Heart left ventricle (tissue), 16 donors: ENCODE results near the gene SNX1. TPM values are rescaled to one million over a fixed set of nuclear protein-coding genes. Genes with fewer than 3 reads are reported as not detected.
A peak's percentile ranks its signal among the peaks of the same experiment; 100 is the strongest.

ENCODE experiments used
- ATAC-seq, 4 donors: fragments of 200-7000 bp; cut with Tn5 transposase; one replicate each; pipeline ENCODE4 v1.9.1; 2020 to 2022; ENCODE audit warnings: moderate library complexity in 4 of 4, mild to moderate bottlenecking in 3 of 4, moderate number of reproducible peaks in 1 of 4
- DNase-seq, 5 donors: peaks; one replicate each; pipeline ENCODE4 v3.0.0-alpha.2; 2020
- H3K27ac ChIP-seq, 12 donors: fragments of 200-600 bp; sonication (generic) in 4 of 12; one replicate each; pipeline versions ENCODE4 v1.5.0 to v1.8.0; 2016 to 2022; ENCODE audit warnings: mild to moderate bottlenecking in 2 of 12
- H3K27me3 ChIP-seq, 9 donors: fragments of 200-600 bp; sonication (generic) in 2 of 9; one replicate each; pipeline versions ENCODE4 v1.5.1 to v1.8.0; 2016 to 2022; ENCODE audit warnings: mild to moderate bottlenecking in 3 of 9
- H3K36me3 ChIP-seq, 9 donors: fragments of 200-600 bp; sonication (generic) in 2 of 9; one replicate each; pipeline versions ENCODE4 v1.5.0 to v1.8.0; 2018 to 2022; ENCODE audit warnings: mild to moderate bottlenecking in 2 of 9
- H3K4me1 ChIP-seq, 12 donors: fragments of 200-600 bp; sonication (generic) in 4 of 12; one replicate each; pipeline versions ENCODE4 v1.5.0 to v1.8.0; 2016 to 2022; ENCODE audit warnings: mild to moderate bottlenecking in 3 of 12
- H3K4me3 ChIP-seq, 12 donors: fragments of 200-600 bp; sonication (generic) in 4 of 12; one replicate each; pipeline versions ENCODE4 v1.5.0 to v1.8.0; 2017 to 2022; ENCODE audit warnings: mild to moderate bottlenecking in 9 of 12, moderate library complexity in 4 of 12
- H3K9me3 ChIP-seq, 12 donors: fragments of 200-600 bp; sonication (generic) in 4 of 12; one replicate each; pipeline versions ENCODE4 v1.5.0 to v1.8.0; 2016 to 2022; ENCODE audit warnings: mild to moderate bottlenecking in 1 of 12
- POLR2A ChIP-seq, 2 donors: fragments of 450-650 bp; IDR thresholded peaks; one replicate each; pipeline ENCODE4 v1.6.1; 2017; ENCODE audit warnings: antibody characterized with exemption in 2 of 2, mild to moderate bottlenecking in 2 of 2, moderate library complexity in 2 of 2
- WGBS, 4 donors: extraction: QIAGEN DNeasy Blood & Tissue Kit in 2 of 4; methylation state at CpG; one replicate each; pipeline versions ENCODE4 v1.1.5 to v1.1.7; 2013 to 2018; 5-methylcytosine and 5-hydroxymethylcytosine counted together
- intact Hi-C, 10 donors: fragments of 100-400 bp; cut with DNase I; formaldehyde crosslinking; loops; one replicate each; pipeline versions ENCODE4 v1.11.1 to v1.14.2; 2022
- polyA plus RNA-seq, 2 donors: library from polyadenylated mRNA; stranded (reverse); fragments of 200-250 nt; gene quantifications; one replicate each; pipeline ENCODE4 v1.2.3, GENCODE V29; 2013
- total RNA-seq, 9 donors: library from RNA; depleted of rRNA in 2 of 9; stranded (reverse); fragments of >200 nt in 2 of 9; fragmentation: NEBNext Ultra II Directional in 3 of 9; extraction: Animal tissue kit (Norgen Biotek cat#: 25700) in 3 of 9; gene quantifications; one replicate each; pipeline versions ENCODE4 v1.1.0 to v1.2.4, GENCODE V29; 2016 to 2023
- TF ChIP-seq, protein P1 (sequence below), 12 donors: fragments of 200-600 bp; sonication (generic) in 4 of 12; IDR thresholded peaks; one replicate each; pipeline versions ENCODE4 v1.5.0 to v1.8.0; 2018 to 2022; ENCODE audit warnings: antibody characterized with exemption in 12 of 12, mild to moderate bottlenecking in 5 of 12
- donor health status: ischemic (EF 13 %, LVEDD 7.1; RV severe dilation, severe dysfunction).
- donor health status: healthy with polysubstance abuse.
- donor health status: DM: no; HTN: yes; CAD: no.
- donor health status: DM: no; HTN: no; CAD: no.
- donor health status: ischemic (EF 25% LVEDD 6.9; RV normal size, moderate dysfunction).
- donor health status: ischemic (EF 25% LVEDD 5.7; RV mildly dilated, moderate dysfunction).
- donor health status: healthy.
- donor health status: DM: yes; HTN: yes; CAD: no.
- donor health status: ischemic (EF 35%, LVEDD 5.7; RV mildly dilated, moderate dysfunction).
- donor health status: nonischemic (EF 11% LVEDD 7.7; RV severe dilation, severe dysfunction).
- donor health status: DM: yes; HTN: yes; CAD: no.
- donor health status: PGD.
- donor health status: ischemic (EF 29% LVEDD 5.4; RV normal size, mild dysfunction).
- donor health status: nonischemic (EF 23%, LVEDD 6.1; RV moderate dilation, normal function).

SNX1 gene
- total and polyA plus RNA-seq, 11 donors, result 38.7 to 117 (median 76.3) TPM

DNA sequence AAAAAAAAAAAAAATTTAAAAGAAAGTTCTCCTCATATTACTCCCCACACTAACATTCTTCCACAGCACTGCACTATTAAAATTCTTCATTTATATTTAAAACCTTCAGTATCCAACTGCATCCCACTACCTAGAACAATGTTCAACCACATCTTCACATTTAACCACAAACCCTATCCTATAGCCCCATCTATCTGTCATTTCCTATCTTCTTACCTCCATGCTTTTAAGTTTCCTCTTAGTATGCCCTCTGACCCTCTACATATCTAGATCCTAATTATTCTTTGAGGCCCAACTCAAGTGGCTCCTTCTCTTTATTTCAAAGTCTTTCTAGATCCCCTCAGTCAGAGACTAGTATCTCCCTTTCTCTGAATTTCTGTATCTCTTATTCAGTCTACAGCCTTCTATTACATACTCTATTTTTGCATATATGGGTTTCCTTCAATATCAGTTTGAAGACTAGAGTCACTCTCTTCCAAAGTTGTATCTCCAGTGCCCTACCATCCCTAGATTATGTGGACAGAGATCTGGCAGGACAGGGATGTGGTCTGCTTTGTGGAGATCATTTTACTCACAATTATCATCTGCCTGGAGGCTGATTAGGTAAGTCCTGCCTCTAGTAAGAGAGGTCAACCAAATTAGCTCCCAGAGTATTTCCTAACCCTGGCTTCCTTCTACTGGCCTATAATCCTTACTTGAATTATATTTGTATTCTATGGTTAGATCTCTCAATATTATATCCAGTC is 3.5 kb upstream of the SNX1 start:
- TF ChIP-seq POLR2A (IDR thresholded peaks at IDR 0.05), result no peak
- TF ChIP-seq, protein P1, sequence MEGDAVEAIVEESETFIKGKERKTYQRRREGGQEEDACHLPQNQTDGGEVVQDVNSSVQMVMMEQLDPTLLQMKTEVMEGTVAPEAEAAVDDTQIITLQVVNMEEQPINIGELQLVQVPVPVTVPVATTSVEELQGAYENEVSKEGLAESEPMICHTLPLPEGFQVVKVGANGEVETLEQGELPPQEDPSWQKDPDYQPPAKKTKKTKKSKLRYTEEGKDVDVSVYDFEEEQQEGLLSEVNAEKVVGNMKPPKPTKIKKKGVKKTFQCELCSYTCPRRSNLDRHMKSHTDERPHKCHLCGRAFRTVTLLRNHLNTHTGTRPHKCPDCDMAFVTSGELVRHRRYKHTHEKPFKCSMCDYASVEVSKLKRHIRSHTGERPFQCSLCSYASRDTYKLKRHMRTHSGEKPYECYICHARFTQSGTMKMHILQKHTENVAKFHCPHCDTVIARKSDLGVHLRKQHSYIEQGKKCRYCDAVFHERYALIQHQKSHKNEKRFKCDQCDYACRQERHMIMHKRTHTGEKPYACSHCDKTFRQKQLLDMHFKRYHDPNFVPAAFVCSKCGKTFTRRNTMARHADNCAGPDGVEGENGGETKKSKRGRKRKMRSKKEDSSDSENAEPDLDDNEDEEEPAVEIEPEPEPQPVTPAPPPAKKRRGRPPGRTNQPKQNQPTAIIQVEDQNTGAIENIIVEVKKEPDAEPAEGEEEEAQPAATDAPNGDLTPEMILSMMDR (IDR thresholded peaks at IDR 0.05), result no peak

DNA sequence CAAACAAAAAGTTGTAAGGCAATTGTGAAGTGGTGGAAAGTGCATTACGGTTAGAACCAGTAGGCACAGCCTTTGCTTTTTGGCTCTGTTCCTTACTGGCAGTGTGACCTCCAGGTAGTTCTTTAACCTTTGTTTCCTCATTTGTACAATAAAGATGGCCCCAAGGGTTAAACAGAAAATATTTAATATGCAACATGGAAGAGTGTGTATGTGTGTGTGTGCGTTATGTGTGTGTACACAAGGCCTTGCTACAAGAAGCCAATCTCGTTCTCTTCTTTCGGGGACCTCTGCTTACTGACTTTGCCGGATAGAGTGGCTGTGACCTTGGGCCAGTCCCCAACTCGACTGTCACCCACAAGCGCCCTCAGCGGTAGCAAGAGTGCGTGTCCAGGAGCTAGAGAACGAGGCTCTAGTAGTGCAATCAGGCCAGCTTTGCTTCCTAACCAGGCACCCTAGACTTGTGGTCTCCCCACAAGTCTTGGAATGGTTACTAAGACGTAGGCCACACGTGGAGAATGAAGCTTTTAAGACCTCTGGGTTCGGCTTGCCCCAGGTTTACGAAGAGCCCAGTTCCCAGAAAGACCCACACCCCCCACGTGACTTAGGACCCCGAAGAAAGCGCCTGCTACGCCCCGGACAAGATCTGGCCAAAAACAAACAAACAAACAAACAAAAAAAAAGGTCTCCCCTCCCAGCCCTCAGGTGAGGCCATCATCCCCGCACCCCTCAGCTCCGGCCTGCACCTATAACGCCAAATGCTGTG is 2.7 kb upstream of the SNX1 start:
- peak; percentile 43 to 74 (median 67) for DNase-seq
- H3K4me1 ChIP-seq, result peaks cover 4 to 81% (median 51%) of the 10 kb centered on the region in 12 donors
- no peaks in the 10 kb centered on the region for H3K9me3 ChIP-seq
- H3K36me3 ChIP-seq, result peaks cover 0 to 18% (median 10%) of the 10 kb centered on the region in 9 donors
- WGBS, 4 donors, result 4 to 6% (median 5%) methylated on average over 22 of the region's 22 CpGs
- TF ChIP-seq, protein P1 (IDR thresholded peaks at IDR 0.05), result peak in 1 of 12 donors; percentile 19
- no peak for TF ChIP-seq POLR2A (IDR thresholded peaks at IDR 0.05)
- peak overlapping the region; percentile 62 to 88 (median 80) for H3K4me3 ChIP-seq
- intact Hi-C loops, result loop anchor here in 2 of 10 donors (5.0 to 10.0 kb wide), 2 partner anchors 52 to 59 kb away; partner anchors contain the start of gene SNX22 (in 1 of the 2)
- ATAC-seq, result peak; percentile 29 to 48 (median 40)
- no peaks in the 10 kb centered on the region for H3K27me3 ChIP-seq
- peak overlapping the region; percentile 80 to 97 (median 88) for H3K27ac ChIP-seq

More for the DNA sequence above, 3.5 kb upstream of the SNX1 start:
- ATAC-seq (no peak), DNase-seq (no peak)
- Histone ChIP-seq H3K27ac (peak overlapping the region; percentile 80 to 97 (median 88)), H3K27me3 (no peaks in the 10 kb centered on the region), H3K36me3 (peaks cover 0 to 26% (median 18%) of the 10 kb centered on the region in 9 donors), H3K4me3 (peak overlapping the region in 10 of 12 donors; percentile 62 to 88 (median 80)), H3K9me3 (no peaks in the 10 kb centered on the region), H3K4me1 (peaks cover 4 to 75% (median 43%) of the 10 kb centered on the region in 12 donors)
- intact Hi-C loops, result loop anchor here in 2 of 10 donors (5.0 to 10.0 kb wide), 2 partner anchors 53 to 60 kb away; partner anchors contain the start of gene SNX22 (in 1 of the 2)

DNA sequence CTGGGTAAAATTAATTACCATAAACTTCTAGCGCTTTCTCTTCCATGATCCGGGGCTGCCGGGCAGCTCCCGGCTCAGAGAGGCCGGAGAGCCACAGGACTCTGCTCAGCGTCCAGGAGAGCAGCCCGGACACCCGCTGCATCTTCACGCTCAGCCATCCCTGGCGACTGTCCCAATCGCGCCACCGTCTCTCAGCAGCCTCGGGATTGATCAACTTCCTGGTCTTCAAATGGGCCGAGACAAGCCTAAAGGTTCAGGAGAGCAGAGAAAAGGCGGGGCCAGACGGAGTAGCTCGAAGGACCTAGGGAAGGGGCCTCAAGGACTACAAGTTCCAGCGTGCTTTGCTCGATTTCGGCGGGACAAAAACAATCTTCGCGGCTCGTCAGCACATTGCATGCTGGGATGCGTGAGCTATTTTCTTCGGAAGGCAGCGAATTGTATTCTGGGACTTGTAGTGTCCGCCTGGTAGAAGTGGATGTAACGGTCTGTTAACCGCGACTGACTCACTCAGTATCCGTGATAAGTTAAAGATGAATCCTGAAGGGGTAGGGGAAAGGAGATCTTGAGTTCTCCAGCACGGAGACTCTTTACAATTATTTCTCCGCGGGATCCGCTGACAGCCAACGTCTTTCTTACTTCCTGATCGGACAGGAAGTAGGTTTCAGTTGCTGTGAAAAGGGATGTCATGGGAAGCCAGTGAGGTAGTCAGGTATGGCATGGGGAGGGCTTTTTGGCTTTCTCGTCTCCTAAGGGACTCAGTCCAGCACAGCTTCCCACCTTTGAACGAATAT is 2.0 kb upstream of the SNX1 start, which contains the start of gene CIAO2A:
TSS of gene CIAO2A (minus strand) at position 212 of the 791 bp plus-strand sequence. CDS start at position 142, 70 bp downstream.
- peak within 1 kb of the TSS; percentile 80 to 97 (median 88) for H3K27ac ChIP-seq
- H3K36me3 ChIP-seq, result peaks cover 0 to 11% (median 2%) of the 10 kb centered on the region in 9 donors
- ATAC-seq (peak; percentile 79 to 89 (median 88)), DNase-seq (peak; percentile 93 to 97 (median 96))
- H3K9me3 ChIP-seq, result no peaks in the 10 kb centered on the region
- peak in 1 of 2 donors; percentile 66 for TF ChIP-seq POLR2A (IDR thresholded peaks at IDR 0.05)
- TF ChIP-seq, protein P1 (IDR thresholded peaks at IDR 0.05), result no peak
- H3K4me1 ChIP-seq, result peaks cover 5 to 84% (median 58%) of the 10 kb centered on the region in 12 donors
- intact Hi-C loops, result loop anchor here in 3 of 10 donors (2.0 to 10.0 kb wide), 3 partner anchors 51 to 69 kb away; partner anchors contain the start of genes PPIB (in 1 of the 3) and SNX22 (in 1 of the 3)
- H3K4me3 ChIP-seq, result peak within 1 kb of the TSS; percentile 62 to 88 (median 80)
- no peaks in the 10 kb centered on the region for H3K27me3 ChIP-seq
- 0% methylated on average over 38 to 41 of the region's 41 CpGs for WGBS, 4 donors
